Caco-2 (cell line): ENCODE results near the gene MKRN2OS. TPM values are rescaled to one million over a fixed set of nuclear protein-coding genes. Genes with fewer than 3 reads are reported as not detected.

Experiments
- BruUV-seq: library from RNA; stranded (reverse); fragments of 400-500 nt; replicated peaks from 2 replicates; lab custom pipeline; 2021; lab: Mats Ljungman, UMichigan
- CTCF ChIA-PET: fragments of 300-600 bp; sonication (Branson Sonifier 250); formaldehyde crosslinking; loops from one replicate; lab custom pipeline; 2022; ENCODE audit warnings: antibody characterized with exemption; lab: Charles Lee
- POLR2A ChIA-PET: fragments of 300-600 bp; sonication (Branson Sonifier 250); formaldehyde crosslinking; loops from one replicate; lab custom pipeline; 2022; ENCODE audit warnings: antibody characterized with exemption; lab: Charles Lee
- DNase-seq, 2 experiments: peaks; one replicate each; pipeline versions ENCODE4 v3.0.0 to v3.0.0-alpha.2; 2020 to 2022
- H3K27me3 ChIP-seq: replicated peaks from 2 replicates; pipeline ENCODE4 v1.6.0; 2011; ENCODE audit warnings: low read length; ENCODE audit not compliant: control insufficient read depth, insufficient read depth
- H3K36me3 ChIP-seq: 2 replicates; pipeline ENCODE4 v1.5.1; 2011; ENCODE audit warnings: low read length; ENCODE audit not compliant: control insufficient read depth, insufficient read depth
- H3K4me1 ChIP-seq: fragments of 250-450 bp; sonication (Bioruptor Pico); 2 replicates; pipeline ENCODE4 v1.5.1; 2020; ENCODE audit warnings: mild to moderate bottlenecking
- H3K4me3 ChIP-seq: 2 replicates; pipeline ENCODE4 v1.5.1; 2011; ENCODE audit warnings: low read depth, mild to moderate bottlenecking, control low read depth, low read length
- H3K9me3 ChIP-seq: fragments of 250-450 bp; sonication (Bioruptor Pico); 2 replicates; pipeline ENCODE4 v1.5.1; 2020; ENCODE audit warnings: mild to moderate bottlenecking, moderate library complexity
- H3K27ac Mint-ChIP-seq: one replicate; pipeline ENCODE4 v1.8.0; 2022; ENCODE audit warnings: mixed read lengths; ENCODE audit not compliant: unreplicated experiment
- H3K27me3 Mint-ChIP-seq: one replicate; pipeline ENCODE4 v1.8.0; 2022; ENCODE audit warnings: mixed read lengths; ENCODE audit not compliant: insufficient read depth, unreplicated experiment
- H3K36me3 Mint-ChIP-seq: one replicate; pipeline ENCODE4 v1.8.0; 2022; ENCODE audit warnings: mild to moderate bottlenecking, mixed read lengths; ENCODE audit not compliant: insufficient read depth, unreplicated experiment
- H3K4me1 Mint-ChIP-seq: one replicate; pipeline ENCODE4 v1.8.0; 2022; ENCODE audit warnings: low read depth, mixed read lengths; ENCODE audit not compliant: unreplicated experiment
- H3K4me3 Mint-ChIP-seq: one replicate; pipeline ENCODE4 v1.8.0; 2022; ENCODE audit warnings: mild to moderate bottlenecking, moderate library complexity, mixed read lengths; ENCODE audit not compliant: unreplicated experiment
- H3K9me3 Mint-ChIP-seq: one replicate; pipeline ENCODE4 v1.8.0; 2022; ENCODE audit warnings: mixed read lengths; ENCODE audit not compliant: unreplicated experiment
- intact Hi-C: fragments of 100-400 bp; cut with micrococcal nuclease; formaldehyde crosslinking; loops from one replicate; pipeline ENCODE4 v1.10.0; 2022; ENCODE audit not compliant: unreplicated experiment
- total RNA-seq: library from RNA; stranded (reverse); gene quantifications from 2 replicates; pipeline ENCODE4 v1.2.3, GENCODE V29; 2022
- TF ChIP-seq, protein P1 (sequence below), 2 experiments: fragments of 200-600 bp in 1 of 2; IDR thresholded peaks; 1 replicate in 1 of 2; 2 replicates in 1 of 2; pipeline versions ENCODE4 v1.5.1 to v1.8.0; 2011 to 2022; ENCODE audit warnings: antibody characterized with exemption in 1 of 2, control low read depth in 1 of 2, inconsistent platforms in 1 of 2, low read depth in 1 of 2, low read length in 1 of 2, mild to moderate bottlenecking in 1 of 2, moderate library complexity in 1 of 2; ENCODE audit not compliant: insufficient read depth in 1 of 2, severe bottlenecking in 1 of 2, unreplicated experiment in 1 of 2

The MKRN2OS gene
- total RNA-seq, 1 experiment from 2014 or later, result 1.6 TPM

GRCh38 chr3:12541625-12542024, 3.7 kb downstream of the MKRN2OS start:
- Mint-ChIP-seq H3K4me1 (no peaks in the 10 kb centered on the region), H3K27me3 (no peaks in the 10 kb centered on the region), H3K36me3 (peaks cover 3% of the 10 kb centered on the region), H3K9me3 (no peaks in the 10 kb centered on the region), H3K4me3 (no peak overlapping the region), H3K27ac (no peak overlapping the region)
- TF ChIP-seq, protein P1, sequence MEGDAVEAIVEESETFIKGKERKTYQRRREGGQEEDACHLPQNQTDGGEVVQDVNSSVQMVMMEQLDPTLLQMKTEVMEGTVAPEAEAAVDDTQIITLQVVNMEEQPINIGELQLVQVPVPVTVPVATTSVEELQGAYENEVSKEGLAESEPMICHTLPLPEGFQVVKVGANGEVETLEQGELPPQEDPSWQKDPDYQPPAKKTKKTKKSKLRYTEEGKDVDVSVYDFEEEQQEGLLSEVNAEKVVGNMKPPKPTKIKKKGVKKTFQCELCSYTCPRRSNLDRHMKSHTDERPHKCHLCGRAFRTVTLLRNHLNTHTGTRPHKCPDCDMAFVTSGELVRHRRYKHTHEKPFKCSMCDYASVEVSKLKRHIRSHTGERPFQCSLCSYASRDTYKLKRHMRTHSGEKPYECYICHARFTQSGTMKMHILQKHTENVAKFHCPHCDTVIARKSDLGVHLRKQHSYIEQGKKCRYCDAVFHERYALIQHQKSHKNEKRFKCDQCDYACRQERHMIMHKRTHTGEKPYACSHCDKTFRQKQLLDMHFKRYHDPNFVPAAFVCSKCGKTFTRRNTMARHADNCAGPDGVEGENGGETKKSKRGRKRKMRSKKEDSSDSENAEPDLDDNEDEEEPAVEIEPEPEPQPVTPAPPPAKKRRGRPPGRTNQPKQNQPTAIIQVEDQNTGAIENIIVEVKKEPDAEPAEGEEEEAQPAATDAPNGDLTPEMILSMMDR (IDR thresholded peaks at IDR 0.05; ENCODE audit: insufficient read depth in 1 of 2, low read depth in 1 of 2, low read length in 1 of 2, severe bottlenecking in 1 of 2, unreplicated experiment in 1 of 2), result peak in 1 of 2 experiments; percentile 15
- intact Hi-C loops, result no loop called here
- POLR2A ChIA-PET, result interaction anchor here (0.6 kb wide), 1 partner anchor 257 kb away, joined by 4 read pairs; no protein-coding TSS in a partner anchor
- no peak for DNase-seq
- no peaks in the 10 kb centered on the region for H3K9me3 ChIP-seq
- H3K36me3 ChIP-seq, result no peaks in the 10 kb centered on the region
- no peaks in the 10 kb centered on the region for H3K27me3 ChIP-seq
- BruUV-seq, result no TSS peak
- H3K4me1 ChIP-seq, result no peaks in the 10 kb centered on the region
- no peak overlapping the region for H3K4me3 ChIP-seq
- CTCF ChIA-PET, result interaction anchor here (1.1 kb wide), 1 partner anchor 406 kb away, joined by 3 read pairs; no protein-coding TSS in a partner anchor

DNA sequence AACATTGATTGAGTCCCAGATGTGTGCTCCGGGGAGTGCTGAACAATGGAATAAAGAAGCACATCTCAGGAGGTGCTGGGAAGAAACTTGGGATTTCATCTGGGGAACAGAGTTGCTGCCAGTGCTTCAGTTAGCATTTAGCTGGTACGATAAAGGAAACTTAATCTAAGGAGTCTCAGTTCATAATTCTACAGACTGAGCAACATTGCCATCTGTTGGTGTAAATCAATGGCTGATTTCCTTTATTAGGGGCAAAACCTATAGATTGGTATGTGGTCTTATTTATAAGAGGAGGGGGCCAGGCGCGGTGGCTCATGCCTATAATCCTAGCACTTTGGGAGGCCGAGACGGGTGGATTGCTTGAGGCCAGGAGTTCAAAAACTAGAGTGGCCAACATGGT, 8.9 kb downstream of the MKRN2OS start:
- no peaks in the 10 kb centered on the region for H3K27me3 Mint-ChIP-seq
- no peaks in the 10 kb centered on the region for H3K9me3 Mint-ChIP-seq
- TF ChIP-seq, protein P1 (IDR thresholded peaks at IDR 0.05; ENCODE audit: insufficient read depth in 1 of 2, low read depth in 1 of 2, low read length in 1 of 2, severe bottlenecking in 1 of 2, unreplicated experiment in 1 of 2), result peak; percentile 14 to 34
- peaks cover 10% of the 10 kb centered on the region for H3K36me3 Mint-ChIP-seq
- intact Hi-C loops, result no loop called here
- ChIA-PET CTCF (no interaction called here), POLR2A (no interaction called here)
- H3K27me3 ChIP-seq, result no peaks in the 10 kb centered on the region
- H3K9me3 ChIP-seq, result no peaks in the 10 kb centered on the region
- DNase-seq, result no peak
- no peak overlapping the region for H3K27ac Mint-ChIP-seq
- H3K4me3 Mint-ChIP-seq, result no peak overlapping the region
- H3K4me1 ChIP-seq, result no peaks in the 10 kb centered on the region
- peaks cover 1% of the 10 kb centered on the region; the same call in 1 of the 2 replicates for H3K36me3 ChIP-seq
- H3K4me1 Mint-ChIP-seq, result no peaks in the 10 kb centered on the region
- no peak overlapping the region for H3K4me3 ChIP-seq
- no TSS peak for BruUV-seq

- Mint-ChIP-seq H3K36me3 (peaks cover 21% of the 10 kb centered on the region), H3K4me1 (no peaks in the 10 kb centered on the region), H3K27ac (no peak overlapping the region), H3K27me3 (no peaks in the 10 kb centered on the region), H3K9me3 (no peaks in the 10 kb centered on the region), H3K4me3 (no peak overlapping the region)
- Histone ChIP-seq H3K4me3 (no peak overlapping the region), H3K9me3 (no peaks in the 10 kb centered on the region), H3K4me1 (no peaks in the 10 kb centered on the region), H3K27me3 (no peaks in the 10 kb centered on the region), H3K36me3 (peaks cover 1% of the 10 kb centered on the region; the same call in 1 of the 2 replicates)
- ChIA-PET POLR2A (no interaction called here), CTCF (no interaction called here)
- intact Hi-C loops, result no loop called here
- TF ChIP-seq, protein P1 (IDR thresholded peaks at IDR 0.05; ENCODE audit: insufficient read depth in 1 of 2, low read depth in 1 of 2, low read length in 1 of 2, severe bottlenecking in 1 of 2, unreplicated experiment in 1 of 2), result no peak
- no peak for DNase-seq
- BruUV-seq, result no TSS peak
These were observed 13.1 kb downstream of the MKRN2OS start for GRCh38 chr3:12532182-12532581.
